HPDE6-E6E7 (cell line): ENCODE results near the gene MRS2.
"Not testable (repeated sequence)": the region's sequence is repeated elsewhere in the genome, so short reads cannot be mapped to it uniquely, and the experiment has no call there.

ENCODE experiments used
- DNase-seq: peaks from one replicate; pipeline ENCODE4 v3.0.0; 2011; ENCODE audit warnings: missing footprints; ENCODE audit errors: extremely low spot score

The MRS2 gene, protein sequence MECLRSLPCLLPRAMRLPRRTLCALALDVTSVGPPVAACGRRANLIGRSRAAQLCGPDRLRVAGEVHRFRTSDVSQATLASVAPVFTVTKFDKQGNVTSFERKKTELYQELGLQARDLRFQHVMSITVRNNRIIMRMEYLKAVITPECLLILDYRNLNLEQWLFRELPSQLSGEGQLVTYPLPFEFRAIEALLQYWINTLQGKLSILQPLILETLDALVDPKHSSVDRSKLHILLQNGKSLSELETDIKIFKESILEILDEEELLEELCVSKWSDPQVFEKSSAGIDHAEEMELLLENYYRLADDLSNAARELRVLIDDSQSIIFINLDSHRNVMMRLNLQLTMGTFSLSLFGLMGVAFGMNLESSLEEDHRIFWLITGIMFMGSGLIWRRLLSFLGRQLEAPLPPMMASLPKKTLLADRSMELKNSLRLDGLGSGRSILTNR

GRCh38 chr6:24402697-24403500 lies at the start of gene MRS2:
TSS of gene MRS2 (plus strand) at chr6:24402936. CDS start at chr6:24403047, 111 bp downstream.
- DNase-seq: peak; percentile 89

- DNase-seq: no peak
Measured at GRCh38 chr6:24353861-24354260, 48.9 kb upstream of the MRS2 start.

DNA sequence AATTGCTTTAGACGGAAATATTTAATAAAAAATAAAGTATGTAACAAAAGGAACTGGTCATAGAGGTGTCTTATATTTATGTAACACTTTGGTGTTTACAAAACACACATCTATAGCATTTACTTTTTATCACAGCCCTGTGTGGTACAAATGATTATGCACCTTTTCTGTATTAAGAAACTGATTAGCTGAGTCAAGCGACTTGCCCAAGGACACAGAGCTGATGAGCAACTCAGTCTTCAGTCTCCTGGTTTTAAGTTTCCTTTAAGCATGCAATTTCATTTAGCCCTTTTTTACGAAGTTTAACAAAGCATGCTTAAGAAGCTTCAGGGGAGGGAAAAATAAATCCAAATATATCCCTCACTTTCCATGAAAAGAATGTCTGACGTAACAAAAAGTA lies 47.3 kb upstream of the MRS2 start:
- DNase-seq: no peak

- no peak for DNase-seq
Measured at GRCh38 chr6:24356310-24356973, 46.3 kb upstream of the MRS2 start.

DNA sequence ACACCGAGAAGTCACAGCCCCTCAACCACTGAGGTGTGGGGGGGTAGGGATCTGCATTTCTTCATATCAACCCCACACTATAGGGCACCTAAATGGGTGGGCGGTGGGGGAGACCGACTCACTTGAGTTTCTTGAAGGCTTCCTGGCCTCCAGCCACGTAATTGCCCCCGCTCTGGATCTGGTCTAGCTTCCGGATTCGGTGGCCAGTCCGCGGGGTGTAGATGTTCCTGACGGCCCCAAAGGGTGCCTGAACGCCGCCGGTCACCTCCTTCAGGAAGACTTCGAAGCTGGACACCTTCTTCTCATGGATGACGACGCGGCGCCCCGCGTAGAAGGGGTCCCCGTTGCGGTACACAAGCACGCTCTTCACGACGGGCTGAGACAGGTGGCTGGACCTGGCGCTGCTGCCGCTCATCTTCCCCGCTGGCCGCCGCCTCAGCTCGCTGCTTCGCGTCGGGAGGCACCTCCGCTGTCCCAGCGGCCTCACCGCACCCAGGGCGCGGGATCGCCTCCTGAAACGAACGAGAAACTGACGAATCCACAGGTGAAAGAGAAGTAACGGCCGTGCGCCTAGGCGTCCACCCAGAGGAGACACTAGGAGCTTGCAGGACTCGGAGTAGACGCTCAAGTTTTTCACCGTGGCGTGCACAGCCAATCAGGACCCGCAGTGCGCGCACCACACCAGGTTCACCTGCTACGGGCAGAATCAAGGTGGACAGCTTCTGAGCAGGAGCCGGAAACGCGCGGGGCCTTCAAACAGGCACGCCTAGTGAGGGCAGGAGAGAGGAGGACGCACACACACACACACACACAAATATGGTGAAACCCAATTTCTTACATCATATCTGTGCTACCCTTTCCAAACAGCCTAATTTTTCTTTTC lies 45.2 kb upstream of the MRS2 start, which contains the start of gene DCDC2:
Gene DCDC2 (minus strand): TSS at position 724 of the 883 bp plus-strand sequence. CDS start 309 bp downstream, at position 415.
- peak; percentile 19 for DNase-seq

- DNase-seq: no peak
Measured at GRCh38 chr6:24358219-24358821, 44.4 kb upstream of the MRS2 start.

DNA sequence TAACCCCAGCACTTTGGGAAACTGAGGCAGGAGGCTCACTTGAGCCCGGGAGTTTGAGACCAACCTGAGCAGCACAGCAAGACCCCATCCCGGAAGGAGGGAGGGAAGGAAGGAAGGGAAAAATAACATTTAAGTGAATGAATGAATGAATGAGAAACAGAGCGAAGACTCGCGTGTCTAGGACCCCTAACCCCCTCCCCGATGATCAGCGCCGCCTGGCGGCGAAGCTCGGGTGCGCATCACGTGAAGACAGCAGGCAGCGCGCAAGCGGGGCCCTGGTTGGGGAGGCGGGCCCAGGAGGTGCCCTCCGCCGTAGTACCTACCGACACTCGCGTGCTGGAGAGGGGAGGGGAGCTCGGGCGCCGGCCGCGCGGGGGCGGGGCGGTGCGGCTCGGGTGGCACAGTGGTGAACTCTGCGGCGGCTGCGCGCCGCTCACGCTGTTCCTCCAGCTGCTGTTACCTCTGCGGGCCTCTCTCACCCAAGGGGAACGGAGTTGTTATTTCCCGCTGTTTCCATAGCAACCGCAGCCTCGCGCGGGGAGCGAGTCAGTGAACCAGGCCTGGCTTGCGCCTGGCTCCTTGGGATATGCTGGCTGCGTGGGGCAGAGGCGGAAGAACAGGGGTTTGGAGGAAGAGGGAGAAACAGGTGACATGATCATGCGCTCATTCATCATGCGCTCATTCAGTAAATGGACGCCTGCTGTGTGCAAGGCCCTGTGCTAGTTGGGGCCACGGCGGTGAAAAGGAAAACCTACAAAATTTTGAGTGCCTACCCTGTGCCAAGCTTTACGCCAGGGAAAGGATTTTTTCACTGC lies 42.9 kb upstream of the MRS2 start:
- DNase-seq: peak; percentile 41

DNA sequence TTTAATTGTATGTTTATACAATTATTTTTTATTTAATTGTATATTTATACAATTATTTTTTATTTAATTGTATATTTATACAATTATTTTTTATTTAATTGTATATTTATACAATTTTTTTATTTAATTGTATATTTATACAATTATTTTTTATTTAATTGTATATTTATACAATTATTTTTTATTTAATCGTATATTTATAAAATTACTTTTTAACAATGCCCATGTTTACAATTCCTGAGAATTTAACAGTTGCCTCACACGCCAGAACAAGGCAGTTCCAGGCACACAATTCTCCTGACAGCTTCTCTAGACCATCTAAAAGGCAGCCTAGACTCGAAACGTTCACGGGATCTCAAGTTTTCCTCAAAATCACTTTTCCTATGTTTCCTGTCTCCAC lies 40.4 kb upstream of the MRS2 start:
- DNase-seq: not testable (repeated sequence)

DNA sequence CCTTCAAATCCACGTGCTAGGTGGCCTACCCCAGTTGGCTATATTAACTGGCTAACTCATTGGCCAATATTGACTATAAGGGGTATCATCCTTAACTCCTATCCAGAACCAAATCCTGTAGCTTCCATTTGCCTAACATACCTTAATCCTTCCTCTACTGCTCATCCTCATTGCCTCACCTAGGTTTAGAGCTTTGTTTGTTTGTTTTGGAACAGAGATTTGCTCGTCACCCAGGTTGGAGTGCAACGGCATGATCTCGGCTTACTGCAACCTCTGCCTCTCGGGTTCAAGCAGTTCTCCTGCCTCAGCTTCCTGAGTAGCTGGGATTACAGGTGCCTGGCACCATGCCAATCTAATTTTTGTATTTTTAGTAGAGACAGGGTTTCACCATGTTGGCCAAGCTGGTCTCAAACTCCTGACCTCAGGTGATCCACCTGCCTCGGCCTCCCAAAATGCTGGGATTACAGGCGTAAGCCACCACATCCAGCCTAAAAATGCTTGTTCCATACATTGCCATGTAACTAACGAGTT lies 37.6 kb upstream of the MRS2 start:
- not testable (repeated sequence) for DNase-seq

DNA sequence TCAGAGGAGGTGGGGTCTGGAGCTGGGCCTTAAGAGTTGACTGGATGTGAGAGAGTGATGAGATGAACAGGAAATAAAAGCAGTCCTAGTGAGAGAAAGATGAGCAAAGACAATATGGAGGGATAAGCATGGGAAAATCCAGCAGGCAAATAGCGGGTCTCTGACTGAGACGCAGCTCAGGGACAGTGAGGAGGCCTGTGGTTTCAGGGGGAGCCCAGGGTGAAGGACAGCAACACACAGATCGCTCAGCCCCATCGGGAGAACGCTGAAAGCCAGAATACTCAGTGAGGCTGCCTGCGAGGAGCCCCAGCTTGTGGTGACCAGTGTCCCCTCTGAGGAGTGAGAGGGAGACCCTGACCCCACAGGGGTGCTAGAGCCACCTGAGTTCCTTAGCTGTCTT lies 28.1 kb upstream of the MRS2 start:
- no peak for DNase-seq

DNA sequence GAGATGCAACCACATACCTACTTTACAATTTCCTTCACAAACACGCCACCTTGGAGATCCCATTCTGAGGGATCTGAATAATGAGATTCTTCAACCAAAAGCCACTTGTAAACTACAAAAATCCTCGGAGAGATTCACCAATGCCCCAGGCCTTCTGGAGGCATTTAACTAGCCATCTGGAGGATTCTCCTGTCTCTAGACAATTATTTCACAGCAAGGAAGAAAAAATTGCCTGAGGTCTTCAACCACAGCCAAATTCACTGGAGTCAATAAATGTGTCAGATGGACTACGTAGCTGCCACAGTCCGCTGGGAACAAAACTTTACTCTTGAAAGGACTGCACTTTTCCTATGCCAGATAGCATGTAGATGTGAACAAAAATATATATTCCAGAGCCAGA lies 25.9 kb upstream of the MRS2 start:
- DNase-seq: no peak

- DNase-seq: no peak
Measured at GRCh38 chr6:24378473-24379097, 24.2 kb upstream of the MRS2 start.

DNA sequence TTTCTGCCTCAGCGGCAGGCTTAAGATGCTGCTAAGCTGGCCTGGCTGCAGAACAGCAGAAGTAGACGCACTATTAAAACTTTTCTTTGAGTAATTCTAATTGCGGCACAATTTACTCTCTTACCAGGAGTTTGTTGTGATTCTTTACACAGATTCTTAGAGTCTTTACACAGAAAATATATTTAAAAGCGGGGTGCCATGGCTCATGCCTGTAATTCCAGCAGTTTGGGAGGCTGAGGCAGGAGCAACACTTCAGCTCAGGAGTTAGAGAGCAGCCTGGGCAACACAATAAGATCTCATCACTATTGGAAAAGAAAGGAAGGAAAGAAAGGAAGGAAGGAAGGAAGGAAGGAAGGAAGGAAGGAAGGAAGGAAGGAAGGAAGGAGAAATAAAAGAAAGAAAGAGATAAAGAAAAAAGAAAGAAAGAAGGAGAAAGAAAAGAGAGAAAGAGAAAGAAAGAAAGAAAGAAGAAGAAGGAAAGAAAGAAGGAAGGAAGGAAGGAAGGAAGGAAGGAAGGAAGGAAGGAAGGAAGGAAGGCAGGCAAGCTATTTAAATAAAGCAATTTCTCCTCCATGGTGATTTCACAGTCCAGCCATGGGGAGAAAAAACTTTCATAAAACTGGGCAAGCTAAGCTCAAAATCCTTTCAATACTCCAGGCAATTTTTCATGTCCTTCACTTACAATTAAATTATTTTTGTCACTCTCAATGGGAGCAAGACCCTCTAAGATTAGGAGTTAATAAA lies 21.1 kb upstream of the MRS2 start:
- no peak for DNase-seq

GRCh38 chr6:24382220-24382540 lies 20.6 kb upstream of the MRS2 start:
- no peak for DNase-seq

DNA sequence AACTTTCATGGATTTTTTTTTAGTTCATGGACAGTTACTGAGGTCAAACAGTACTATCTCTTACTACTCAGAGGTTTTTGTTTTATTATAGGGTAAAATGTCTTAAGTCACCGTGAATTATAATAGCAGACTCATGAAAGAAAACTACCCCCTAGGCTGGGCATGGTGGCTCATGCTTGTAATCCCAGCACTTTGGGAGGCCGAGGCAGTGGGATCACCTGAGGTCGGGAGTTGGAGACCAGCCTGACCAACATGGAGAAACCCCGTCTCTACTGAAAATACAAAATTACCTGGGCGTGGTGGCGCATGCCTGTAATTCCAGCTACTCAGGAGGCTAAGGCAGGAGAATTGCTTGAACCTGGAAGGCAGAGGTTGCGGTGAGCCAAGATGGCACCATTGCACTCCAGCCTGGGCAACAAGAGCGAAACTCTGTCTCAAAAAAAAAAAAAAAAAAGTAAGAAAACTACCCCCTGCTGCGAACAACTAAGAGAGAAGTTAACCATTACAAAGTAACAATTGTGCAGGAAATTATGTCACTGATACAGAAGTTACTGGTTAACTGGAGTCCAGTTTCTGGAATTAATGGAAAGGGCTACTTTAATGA lies 19.7 kb upstream of the MRS2 start:
- not testable (repeated sequence) for DNase-seq

- not testable (repeated sequence) for DNase-seq
Measured at GRCh38 chr6:24384369-24385130, 18.2 kb upstream of the MRS2 start.

- no peak for DNase-seq
Measured at GRCh38 chr6:24385536-24386269, 17.0 kb upstream of the MRS2 start.
